ENCODE data around the gene MX2.

MX2 gene

DNA sequence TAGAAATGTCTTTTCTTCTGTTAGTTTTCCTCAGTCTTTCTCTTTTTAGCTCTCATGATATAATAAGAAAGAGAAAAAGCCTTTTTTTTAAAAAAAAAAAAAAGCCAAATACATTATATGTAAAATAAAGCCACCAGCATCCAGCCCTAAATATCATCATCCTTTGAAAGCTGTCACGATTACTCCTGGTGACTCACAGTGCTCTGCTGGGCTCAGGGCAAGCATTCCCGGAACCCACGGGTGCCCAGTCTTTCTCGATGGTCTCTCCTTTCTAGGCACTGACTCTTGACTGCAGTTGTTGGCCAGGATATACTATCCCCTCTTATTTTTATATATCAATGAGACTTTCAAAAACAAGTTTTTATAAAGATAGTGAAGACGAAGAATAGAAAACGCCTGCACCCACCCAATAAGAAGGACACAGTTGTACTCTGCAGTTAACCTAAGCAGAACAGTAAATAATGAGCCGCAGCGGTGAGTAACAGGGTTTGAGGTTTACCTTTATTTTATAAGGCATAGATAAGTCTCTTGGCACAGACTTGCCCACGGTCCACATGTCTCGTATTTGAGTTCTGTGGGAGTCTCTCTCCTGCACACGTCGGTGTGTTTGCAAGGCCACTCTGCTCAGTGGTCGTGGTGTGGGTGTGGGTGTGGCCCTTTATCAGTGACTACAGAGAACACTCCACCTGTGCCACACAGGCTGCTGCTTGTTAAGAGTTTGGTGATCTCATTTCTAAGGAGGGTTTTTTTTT is 15.7 kb upstream of the MX2 start:
- Histone ChIP-seq H4K20me1 (ENCODE audit: insufficient read depth, low read length) (no peaks in the 10 kb centered on the region), H3K9ac (ENCODE audit: low read length) (no peak overlapping the region), H3K4me1 (ENCODE audit: low read length) (no peaks in the 10 kb centered on the region), H3F3A (ENCODE audit: insufficient read depth, low read length) (no peaks in the 10 kb centered on the region), H3K79me2 (ENCODE audit: low read length) (no peaks in the 10 kb centered on the region), H3K36me3 (replicated peaks; ENCODE audit: insufficient read depth, low read length) (no peaks in the 10 kb centered on the region), H3K9me3 (replicated peaks; ENCODE audit: insufficient read depth, low read length) (0 out of 2 replicates have a peak, but pooled peaks cover 4% of the 10 kb centered on the region), H3K4me2 (ENCODE audit: low read depth, low read length) (no peak overlapping the region), H3K27ac (ENCODE audit: low read length) (no peak overlapping the region), H3K4me3 (ENCODE audit: low read length) (no peak overlapping the region), H3K9me2 (replicated peaks; ENCODE audit: insufficient read depth, low read length) (no peaks in the 10 kb centered on the region), H3K27me3 (replicated peaks; ENCODE audit: insufficient read depth, low read length) (peaks cover 8% of the 10 kb centered on the region; the same call in 1 of the 2 replicates), H2AFZ (ENCODE audit: low read length) (no peak overlapping the region)
- DNase-seq = no peak
- TF ChIP-seq EZH2 (optimal IDR thresholded peaks at IDR 0.05; ENCODE audit: low read depth, low read length) (no peak), EZH2phosphoT487 (IDR thresholded peaks at IDR 0.05; ENCODE audit: low read length) (no peak)
- TF ChIP-seq, protein P1, sequence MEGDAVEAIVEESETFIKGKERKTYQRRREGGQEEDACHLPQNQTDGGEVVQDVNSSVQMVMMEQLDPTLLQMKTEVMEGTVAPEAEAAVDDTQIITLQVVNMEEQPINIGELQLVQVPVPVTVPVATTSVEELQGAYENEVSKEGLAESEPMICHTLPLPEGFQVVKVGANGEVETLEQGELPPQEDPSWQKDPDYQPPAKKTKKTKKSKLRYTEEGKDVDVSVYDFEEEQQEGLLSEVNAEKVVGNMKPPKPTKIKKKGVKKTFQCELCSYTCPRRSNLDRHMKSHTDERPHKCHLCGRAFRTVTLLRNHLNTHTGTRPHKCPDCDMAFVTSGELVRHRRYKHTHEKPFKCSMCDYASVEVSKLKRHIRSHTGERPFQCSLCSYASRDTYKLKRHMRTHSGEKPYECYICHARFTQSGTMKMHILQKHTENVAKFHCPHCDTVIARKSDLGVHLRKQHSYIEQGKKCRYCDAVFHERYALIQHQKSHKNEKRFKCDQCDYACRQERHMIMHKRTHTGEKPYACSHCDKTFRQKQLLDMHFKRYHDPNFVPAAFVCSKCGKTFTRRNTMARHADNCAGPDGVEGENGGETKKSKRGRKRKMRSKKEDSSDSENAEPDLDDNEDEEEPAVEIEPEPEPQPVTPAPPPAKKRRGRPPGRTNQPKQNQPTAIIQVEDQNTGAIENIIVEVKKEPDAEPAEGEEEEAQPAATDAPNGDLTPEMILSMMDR (IDR thresholded peaks at IDR 0.05; ENCODE audit: low read length) = no peak

DNA sequence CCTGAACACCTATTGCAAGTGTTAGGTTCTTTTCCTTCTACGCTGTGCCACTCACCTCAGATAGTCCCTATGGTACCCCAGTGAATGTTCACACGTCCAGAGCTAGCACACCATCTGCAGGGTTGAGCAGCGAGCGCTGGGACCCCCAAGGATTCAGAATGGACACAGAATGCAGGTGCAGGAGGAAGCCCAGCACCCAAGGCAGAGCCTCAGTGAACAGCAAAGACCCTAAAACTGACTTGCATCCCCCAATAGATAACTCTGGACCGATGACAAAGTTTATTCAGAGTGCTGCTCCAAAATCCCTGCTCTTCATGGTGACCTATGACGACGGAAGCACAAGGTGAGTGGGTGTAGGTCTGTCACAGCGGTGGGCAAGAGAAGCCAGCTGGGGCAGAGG is 15.1 kb upstream of the MX2 start:
- Histone ChIP-seq H3K4me2 (ENCODE audit: low read depth, low read length) (no peak overlapping the region), H3K27ac (ENCODE audit: low read length) (no peak overlapping the region), H3K27me3 (replicated peaks; ENCODE audit: insufficient read depth, low read length) (peaks cover 8% of the 10 kb centered on the region; the same call in 1 of the 2 replicates)

DNA sequence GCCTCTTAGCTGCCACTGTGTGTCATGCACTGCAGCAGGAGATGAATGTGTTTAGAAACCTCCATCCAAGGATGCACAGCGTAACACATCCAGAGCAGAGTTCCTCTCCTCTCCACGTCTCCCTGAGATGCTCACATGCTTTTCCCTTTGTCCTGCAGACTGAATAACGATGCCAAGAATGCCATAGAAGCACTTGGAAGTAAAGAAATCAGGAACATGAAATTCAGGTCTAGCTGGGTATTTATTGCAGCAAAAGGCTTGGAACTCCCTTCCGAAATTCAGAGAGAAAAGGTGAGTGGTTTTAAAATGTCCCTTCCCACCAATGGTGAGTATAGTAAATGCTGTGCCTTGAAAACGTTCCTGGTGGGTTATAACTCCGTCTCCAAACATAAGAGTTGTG is 13.4 kb upstream of the MX2 start:
- TF ChIP-seq, protein P1 (IDR thresholded peaks at IDR 0.05; ENCODE audit: low read length) = no peak
- TF ChIP-seq EZH2 (optimal IDR thresholded peaks at IDR 0.05; ENCODE audit: low read depth, low read length) = no peak
- no peak for TF ChIP-seq EZH2phosphoT487 (IDR thresholded peaks at IDR 0.05; ENCODE audit: low read length)
- Histone ChIP-seq H3K9me2 (replicated peaks; ENCODE audit: insufficient read depth, low read length) (no peaks in the 10 kb centered on the region), H4K20me1 (ENCODE audit: insufficient read depth, low read length) (no peaks in the 10 kb centered on the region), H3F3A (ENCODE audit: insufficient read depth, low read length) (no peaks in the 10 kb centered on the region), H3K4me1 (ENCODE audit: low read length) (no peaks in the 10 kb centered on the region), H3K4me3 (ENCODE audit: low read length) (no peak overlapping the region), H3K79me2 (ENCODE audit: low read length) (no peaks in the 10 kb centered on the region), H3K36me3 (replicated peaks; ENCODE audit: insufficient read depth, low read length) (no peaks in the 10 kb centered on the region), H3K4me2 (ENCODE audit: low read depth, low read length) (no peak overlapping the region), H3K9ac (ENCODE audit: low read length) (no peak overlapping the region), H3K27me3 (replicated peaks; ENCODE audit: insufficient read depth, low read length) (peaks cover 8% of the 10 kb centered on the region; the same call in 1 of the 2 replicates), H2AFZ (ENCODE audit: low read length) (no peak overlapping the region), H3K9me3 (replicated peaks; ENCODE audit: insufficient read depth, low read length) (no peaks in the 10 kb centered on the region), H3K27ac (ENCODE audit: low read length) (no peak overlapping the region)
- DNase-seq = no peak

More for the DNA sequence above, 15.1 kb upstream of the MX2 start:
- no peak for DNase-seq
- H2AFZ ChIP-seq (ENCODE audit: low read length) = no peak overlapping the region
- H3K4me3 ChIP-seq (ENCODE audit: low read length) = no peak overlapping the region
- H3K4me1 ChIP-seq (ENCODE audit: low read length) = no peaks in the 10 kb centered on the region
- 0 out of 2 replicates have a peak, but pooled peaks cover 4% of the 10 kb centered on the region for H3K9me3 ChIP-seq (replicated peaks; ENCODE audit: insufficient read depth, low read length)
- no peaks in the 10 kb centered on the region for H4K20me1 ChIP-seq (ENCODE audit: insufficient read depth, low read length)
- no peaks in the 10 kb centered on the region for H3F3A ChIP-seq (ENCODE audit: insufficient read depth, low read length)
- no peaks in the 10 kb centered on the region for H3K9me2 ChIP-seq (replicated peaks; ENCODE audit: insufficient read depth, low read length)
- no peak overlapping the region for H3K9ac ChIP-seq (ENCODE audit: low read length)
- TF ChIP-seq EZH2phosphoT487 (IDR thresholded peaks at IDR 0.05; ENCODE audit: low read length) = no peak
- no peak for TF ChIP-seq EZH2 (optimal IDR thresholded peaks at IDR 0.05; ENCODE audit: low read depth, low read length)
- TF ChIP-seq, protein P1 (IDR thresholded peaks at IDR 0.05; ENCODE audit: low read length) = no peak
- no peaks in the 10 kb centered on the region for H3K79me2 ChIP-seq (ENCODE audit: low read length)
- no peaks in the 10 kb centered on the region for H3K36me3 ChIP-seq (replicated peaks; ENCODE audit: insufficient read depth, low read length)

Measured in MM.1S (cell line).